SK-N-SH treated with all-trans-retinoic acid at 6 μM for 48 hours (cell line): ENCODE results near the gene ZNF575.

Source experiments
- ATAC-seq: fragments of 200-7000 bp; cut with Tn5 transposase; 3 replicates; pipeline ENCODE4 v1.9.1; 2020; ENCODE audit warnings: mild to moderate bottlenecking, moderate library complexity
- ARNTL ChIP-seq: fragments of 450-650 bp; formaldehyde crosslinking; IDR thresholded peaks from 2 replicates; pipeline ENCODE4 v1.5.0; 2020; ENCODE audit warnings: low read depth, mild to moderate bottlenecking, moderate library complexity, borderline replicate concordance
- BACH2 ChIP-seq: fragments of 250-450 bp; sonication (Bioruptor Pico); IDR thresholded peaks from 2 replicates; pipeline ENCODE4 v1.9.0; 2021; ENCODE audit warnings: mild to moderate bottlenecking, borderline replicate concordance
- CSDC2 ChIP-seq: fragments of 250-450 bp; sonication (Bioruptor Pico); IDR thresholded peaks from 2 replicates; pipeline ENCODE4 v1.5.0; 2020; ENCODE audit warnings: mild to moderate bottlenecking, moderate library complexity
- ESRRG ChIP-seq: fragments of 250-450 bp; sonication (Bioruptor Pico); IDR thresholded peaks from 2 replicates; pipeline ENCODE4 v1.6.1; 2021; ENCODE audit warnings: mild to moderate bottlenecking
- ISL1 ChIP-seq: fragments of 250-450 bp; sonication (Bioruptor Pico); IDR thresholded peaks from 2 replicates; pipeline ENCODE4 v2.1.2; 2022; ENCODE audit warnings: mild to moderate bottlenecking, moderate library complexity
- OSR1 ChIP-seq: fragments of 250-450 bp; sonication (Bioruptor Pico); IDR thresholded peaks from 2 replicates; pipeline ENCODE4 v1.8.0; 2022; ENCODE audit warnings: moderate library complexity, mild to moderate bottlenecking, inconsistent platforms
- PPARA ChIP-seq: fragments of 250-450 bp; sonication (Bioruptor Pico); IDR thresholded peaks from 2 replicates; pipeline ENCODE4 v1.5.0; 2020; ENCODE audit warnings: mild to moderate bottlenecking, borderline replicate concordance
- RARB ChIP-seq: fragments of 250-450 bp; sonication (Bioruptor Pico); IDR thresholded peaks from 2 replicates; pipeline ENCODE4 v1.8.0; 2021; ENCODE audit warnings: mild to moderate bottlenecking, moderate library complexity
- SNAI2 ChIP-seq: fragments of 250-450 bp; sonication (Bioruptor Pico); IDR thresholded peaks from 2 replicates; pipeline ENCODE4 v1.5.0; 2020; ENCODE audit warnings: mild to moderate bottlenecking, moderate library complexity
- TCF4 ChIP-seq: fragments of 250-450 bp; sonication (Bioruptor Pico); IDR thresholded peaks from 2 replicates; pipeline ENCODE4 v1.8.0; 2021; ENCODE audit warnings: mild to moderate bottlenecking, moderate library complexity, borderline replicate concordance
- TOX ChIP-seq: fragments of 250-450 bp; sonication (Bioruptor Pico); IDR thresholded peaks from 2 replicates; pipeline ENCODE4 v1.8.0; 2021; ENCODE audit warnings: mild to moderate bottlenecking, moderate library complexity, borderline replicate concordance
- ZC3H10 ChIP-seq: fragments of 250-450 bp; sonication (Bioruptor Pico); IDR thresholded peaks from 2 replicates; pipeline ENCODE4 v1.5.1; 2021; ENCODE audit warnings: mild to moderate bottlenecking, moderate library complexity
- ZFP3 ChIP-seq: fragments of 250-450 bp; sonication (Bioruptor Pico); IDR thresholded peaks from 2 replicates; pipeline ENCODE4 v1.5.0; 2020; ENCODE audit warnings: mild to moderate bottlenecking, moderate library complexity
- ZFP30 ChIP-seq: fragments of 450-650 bp; formaldehyde crosslinking; IDR thresholded peaks from 2 replicates; pipeline ENCODE4 v1.5.0; 2022; ENCODE audit warnings: mild to moderate bottlenecking, moderate library complexity
- ZNF565 ChIP-seq: fragments of 450-650 bp; formaldehyde crosslinking; conservative IDR thresholded peaks from 2 replicates; pipeline ENCODE4 v1.5.0; 2020; ENCODE audit warnings: low read depth, mild to moderate bottlenecking, moderate library complexity
- ZNF70 ChIP-seq: fragments of 450-650 bp; formaldehyde crosslinking; IDR thresholded peaks from 2 replicates; pipeline ENCODE4 v1.5.0; 2020; ENCODE audit warnings: mild to moderate bottlenecking, moderate library complexity
- ZNF8 ChIP-seq: fragments of 450-650 bp; formaldehyde crosslinking; IDR thresholded peaks from 2 replicates; pipeline ENCODE4 v1.5.0; 2020; ENCODE audit warnings: mild to moderate bottlenecking, moderate library complexity
- TF ChIP-seq, protein P1 (sequence below): fragments of 250-450 bp; sonication (Bioruptor Pico); IDR thresholded peaks from 2 replicates; pipeline ENCODE4 v1.5.1; 2020; ENCODE audit warnings: low read depth, mild to moderate bottlenecking, moderate library complexity
- TF ChIP-seq, protein P2 (sequence below): fragments of 250-450 bp; sonication (Bioruptor Pico); IDR thresholded peaks from 2 replicates; pipeline ENCODE4 v1.8.0; 2021; ENCODE audit warnings: low read depth, mild to moderate bottlenecking, moderate library complexity, borderline replicate concordance
- TF ChIP-seq, protein P3 (sequence below): fragments of 250-450 bp; sonication (Bioruptor Pico); IDR thresholded peaks from 2 replicates; pipeline ENCODE4 v1.5.1; 2021; ENCODE audit warnings: mild to moderate bottlenecking, moderate library complexity
- TF ChIP-seq, protein P4 (sequence below): fragments of 250-450 bp; sonication (Bioruptor Pico); IDR thresholded peaks from 2 replicates; pipeline ENCODE4 v1.8.0; 2020; ENCODE audit warnings: mild to moderate bottlenecking, moderate library complexity, borderline replicate concordance
- TF ChIP-seq, protein P5 (sequence below): fragments of 250-450 bp; sonication (Bioruptor Pico); IDR thresholded peaks from 2 replicates; pipeline ENCODE4 v1.5.0; 2020; ENCODE audit warnings: mild to moderate bottlenecking, moderate library complexity

ZNF575 gene

DNA sequence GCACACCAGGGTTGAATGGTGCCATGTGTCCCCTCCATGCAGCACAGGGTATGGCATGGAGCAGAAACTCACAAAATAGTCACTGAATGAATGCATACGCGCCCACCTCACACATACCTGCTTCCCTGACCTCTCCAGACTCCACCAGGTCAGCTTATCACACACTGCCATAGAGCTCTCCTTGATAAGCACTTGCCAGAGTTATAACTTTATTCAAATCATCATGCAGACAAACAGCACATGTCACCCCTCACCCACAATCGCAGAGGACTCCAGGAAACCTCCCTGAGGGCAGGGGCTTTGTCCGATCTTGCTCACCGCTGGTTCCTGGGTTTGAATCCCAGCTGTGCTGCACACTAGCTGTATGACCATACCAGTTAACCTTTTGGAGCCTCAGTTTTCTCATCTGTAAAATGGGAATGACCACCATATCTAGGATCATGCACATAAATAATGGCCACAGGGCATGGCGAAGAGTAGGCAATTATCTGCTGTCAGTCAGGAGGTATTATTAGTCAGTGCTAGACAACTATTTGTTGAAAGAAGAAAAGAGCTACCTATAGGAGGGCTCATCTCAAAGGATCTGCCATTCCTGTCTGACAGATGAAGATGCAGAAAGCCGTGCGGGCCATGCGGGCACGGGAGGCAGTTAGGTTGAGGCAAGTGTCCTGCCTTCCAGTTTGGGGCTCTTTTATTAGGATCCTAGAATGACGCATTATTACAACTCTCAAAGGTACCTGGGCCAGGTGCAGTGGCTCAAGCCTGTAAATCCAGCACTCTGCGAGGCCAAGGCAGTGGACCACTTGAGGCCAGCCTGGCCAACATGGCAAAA is 28.4 kb downstream of the ZNF575 start:
- ATAC-seq: no peak
- TF ChIP-seq ZFP3 (no peak), ZNF8 (CRISPR knock-in tag) (no peak), CSDC2 (CRISPR knock-in tag) (no peak), PPARA (CRISPR knock-in tag) (no peak), ZNF70 (no peak), RARB (CRISPR knock-in tag) (no peak), OSR1 (no peak), ESRRG (CRISPR knock-in tag) (no peak), ZFP30 (CRISPR knock-in tag) (no peak), ISL1 (CRISPR knock-in tag) (no peak), SNAI2 (no peak), TCF4 (CRISPR knock-in tag) (no peak), ARNTL (CRISPR knock-in tag) (no peak), TOX (no peak)
- TF ChIP-seq, protein P1, sequence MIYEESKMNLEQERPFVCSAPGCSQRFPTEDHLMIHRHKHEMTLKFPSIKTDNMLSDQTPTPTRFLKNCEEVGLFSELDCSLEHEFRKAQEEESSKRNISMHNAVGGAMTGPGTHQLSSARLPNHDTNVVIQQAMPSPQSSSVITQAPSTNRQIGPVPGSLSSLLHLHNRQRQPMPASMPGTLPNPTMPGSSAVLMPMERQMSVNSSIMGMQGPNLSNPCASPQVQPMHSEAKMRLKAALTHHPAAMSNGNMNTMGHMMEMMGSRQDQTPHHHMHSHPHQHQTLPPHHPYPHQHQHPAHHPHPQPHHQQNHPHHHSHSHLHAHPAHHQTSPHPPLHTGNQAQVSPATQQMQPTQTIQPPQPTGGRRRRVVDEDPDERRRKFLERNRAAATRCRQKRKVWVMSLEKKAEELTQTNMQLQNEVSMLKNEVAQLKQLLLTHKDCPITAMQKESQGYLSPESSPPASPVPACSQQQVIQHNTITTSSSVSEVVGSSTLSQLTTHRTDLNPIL (CRISPR knock-in tag): no peak
- TF ChIP-seq, protein P2, sequence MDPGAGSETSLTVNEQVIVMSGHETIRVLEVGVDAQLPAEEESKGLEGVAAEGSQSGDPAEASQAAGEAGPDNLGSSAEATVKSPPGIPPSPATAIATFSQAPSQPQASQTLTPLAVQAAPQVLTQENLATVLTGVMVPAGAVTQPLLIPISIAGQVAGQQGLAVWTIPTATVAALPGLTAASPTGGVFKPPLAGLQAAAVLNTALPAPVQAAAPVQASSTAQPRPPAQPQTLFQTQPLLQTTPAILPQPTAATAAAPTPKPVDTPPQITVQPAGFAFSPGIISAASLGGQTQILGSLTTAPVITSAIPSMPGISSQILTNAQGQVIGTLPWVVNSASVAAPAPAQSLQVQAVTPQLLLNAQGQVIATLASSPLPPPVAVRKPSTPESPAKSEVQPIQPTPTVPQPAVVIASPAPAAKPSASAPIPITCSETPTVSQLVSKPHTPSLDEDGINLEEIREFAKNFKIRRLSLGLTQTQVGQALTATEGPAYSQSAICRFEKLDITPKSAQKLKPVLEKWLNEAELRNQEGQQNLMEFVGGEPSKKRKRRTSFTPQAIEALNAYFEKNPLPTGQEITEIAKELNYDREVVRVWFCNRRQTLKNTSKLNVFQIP (CRISPR knock-in tag): no peak
- TF ChIP-seq, protein P3, sequence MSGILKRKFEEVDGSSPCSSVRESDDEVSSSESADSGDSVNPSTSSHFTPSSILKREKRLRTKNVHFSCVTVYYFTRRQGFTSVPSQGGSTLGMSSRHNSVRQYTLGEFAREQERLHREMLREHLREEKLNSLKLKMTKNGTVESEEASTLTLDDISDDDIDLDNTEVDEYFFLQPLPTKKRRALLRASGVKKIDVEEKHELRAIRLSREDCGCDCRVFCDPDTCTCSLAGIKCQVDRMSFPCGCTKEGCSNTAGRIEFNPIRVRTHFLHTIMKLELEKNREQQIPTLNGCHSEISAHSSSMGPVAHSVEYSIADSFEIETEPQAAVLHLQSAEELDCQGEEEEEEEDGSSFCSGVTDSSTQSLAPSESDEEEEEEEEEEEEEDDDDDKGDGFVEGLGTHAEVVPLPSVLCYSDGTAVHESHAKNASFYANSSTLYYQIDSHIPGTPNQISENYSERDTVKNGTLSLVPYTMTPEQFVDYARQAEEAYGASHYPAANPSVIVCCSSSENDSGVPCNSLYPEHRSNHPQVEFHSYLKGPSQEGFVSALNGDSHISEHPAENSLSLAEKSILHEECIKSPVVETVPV: no peak
- TF ChIP-seq, protein P4, sequence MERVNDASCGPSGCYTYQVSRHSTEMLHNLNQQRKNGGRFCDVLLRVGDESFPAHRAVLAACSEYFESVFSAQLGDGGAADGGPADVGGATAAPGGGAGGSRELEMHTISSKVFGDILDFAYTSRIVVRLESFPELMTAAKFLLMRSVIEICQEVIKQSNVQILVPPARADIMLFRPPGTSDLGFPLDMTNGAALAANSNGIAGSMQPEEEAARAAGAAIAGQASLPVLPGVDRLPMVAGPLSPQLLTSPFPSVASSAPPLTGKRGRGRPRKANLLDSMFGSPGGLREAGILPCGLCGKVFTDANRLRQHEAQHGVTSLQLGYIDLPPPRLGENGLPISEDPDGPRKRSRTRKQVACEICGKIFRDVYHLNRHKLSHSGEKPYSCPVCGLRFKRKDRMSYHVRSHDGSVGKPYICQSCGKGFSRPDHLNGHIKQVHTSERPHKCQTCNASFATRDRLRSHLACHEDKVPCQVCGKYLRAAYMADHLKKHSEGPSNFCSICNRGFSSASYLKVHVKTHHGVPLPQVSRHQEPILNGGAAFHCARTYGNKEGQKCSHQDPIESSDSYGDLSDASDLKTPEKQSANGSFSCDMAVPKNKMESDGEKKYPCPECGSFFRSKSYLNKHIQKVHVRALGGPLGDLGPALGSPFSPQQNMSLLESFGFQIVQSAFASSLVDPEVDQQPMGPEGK (CRISPR knock-in tag): no peak
- TF ChIP-seq, protein P5, sequence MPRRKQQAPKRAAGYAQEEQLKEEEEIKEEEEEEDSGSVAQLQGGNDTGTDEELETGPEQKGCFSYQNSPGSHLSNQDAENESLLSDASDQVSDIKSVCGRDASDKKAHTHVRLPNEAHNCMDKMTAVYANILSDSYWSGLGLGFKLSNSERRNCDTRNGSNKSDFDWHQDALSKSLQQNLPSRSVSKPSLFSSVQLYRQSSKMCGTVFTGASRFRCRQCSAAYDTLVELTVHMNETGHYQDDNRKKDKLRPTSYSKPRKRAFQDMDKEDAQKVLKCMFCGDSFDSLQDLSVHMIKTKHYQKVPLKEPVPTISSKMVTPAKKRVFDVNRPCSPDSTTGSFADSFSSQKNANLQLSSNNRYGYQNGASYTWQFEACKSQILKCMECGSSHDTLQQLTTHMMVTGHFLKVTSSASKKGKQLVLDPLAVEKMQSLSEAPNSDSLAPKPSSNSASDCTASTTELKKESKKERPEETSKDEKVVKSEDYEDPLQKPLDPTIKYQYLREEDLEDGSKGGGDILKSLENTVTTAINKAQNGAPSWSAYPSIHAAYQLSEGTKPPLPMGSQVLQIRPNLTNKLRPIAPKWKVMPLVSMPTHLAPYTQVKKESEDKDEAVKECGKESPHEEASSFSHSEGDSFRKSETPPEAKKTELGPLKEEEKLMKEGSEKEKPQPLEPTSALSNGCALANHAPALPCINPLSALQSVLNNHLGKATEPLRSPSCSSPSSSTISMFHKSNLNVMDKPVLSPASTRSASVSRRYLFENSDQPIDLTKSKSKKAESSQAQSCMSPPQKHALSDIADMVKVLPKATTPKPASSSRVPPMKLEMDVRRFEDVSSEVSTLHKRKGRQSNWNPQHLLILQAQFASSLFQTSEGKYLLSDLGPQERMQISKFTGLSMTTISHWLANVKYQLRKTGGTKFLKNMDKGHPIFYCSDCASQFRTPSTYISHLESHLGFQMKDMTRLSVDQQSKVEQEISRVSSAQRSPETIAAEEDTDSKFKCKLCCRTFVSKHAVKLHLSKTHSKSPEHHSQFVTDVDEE (CRISPR knock-in tag): no peak
- TF ChIP-seq, all 23 proteins: peak for 0

DNA sequence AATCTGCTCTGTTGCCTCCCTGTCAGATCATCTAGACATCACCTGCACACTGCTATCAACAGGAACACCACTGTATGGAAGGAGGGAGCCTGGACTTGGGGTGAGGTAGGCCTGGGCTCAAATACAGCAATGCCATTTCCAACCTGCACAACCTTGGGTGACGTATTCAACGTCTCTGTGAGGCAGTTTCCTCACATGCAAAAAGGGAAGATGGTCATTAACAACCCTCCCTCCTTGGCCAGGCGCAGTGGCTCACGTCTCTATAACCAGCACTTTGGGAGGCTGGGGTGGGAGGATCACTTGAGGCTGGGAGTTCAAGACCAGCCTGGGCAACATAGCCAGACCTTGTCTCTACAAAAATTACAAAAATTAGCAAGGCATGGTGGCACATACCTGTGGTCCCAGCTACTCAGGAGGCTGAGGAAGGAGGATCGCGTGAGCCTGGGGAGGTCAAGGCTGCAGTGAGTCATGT is 29.3 kb downstream of the ZNF575 start:
- ATAC-seq: no peak

More for the DNA sequence above, 29.3 kb downstream of the ZNF575 start:
- TF ChIP-seq ZNF8 (CRISPR knock-in tag) (no peak), ZC3H10 (no peak), ZNF565 (CRISPR knock-in tag) (no peak), BACH2 (no peak), RARB (CRISPR knock-in tag) (no peak)
- TF ChIP-seq, protein P1 (CRISPR knock-in tag): no peak
- TF ChIP-seq, all 23 proteins: peak for 0
